Fibroblast of gingiva (primary cell): ENCODE data around the gene CEP170B.
"Not testable (repeated sequence)": the region's sequence is repeated elsewhere in the genome, so short reads cannot be mapped to it uniquely, and the experiment has no call there.

Source experiments
- DNase-seq: peaks from one replicate; pipeline ENCODE4 v3.0.0-alpha.2; 2011; ENCODE audit warnings: low read depth

Gene CEP170B

DNA sequence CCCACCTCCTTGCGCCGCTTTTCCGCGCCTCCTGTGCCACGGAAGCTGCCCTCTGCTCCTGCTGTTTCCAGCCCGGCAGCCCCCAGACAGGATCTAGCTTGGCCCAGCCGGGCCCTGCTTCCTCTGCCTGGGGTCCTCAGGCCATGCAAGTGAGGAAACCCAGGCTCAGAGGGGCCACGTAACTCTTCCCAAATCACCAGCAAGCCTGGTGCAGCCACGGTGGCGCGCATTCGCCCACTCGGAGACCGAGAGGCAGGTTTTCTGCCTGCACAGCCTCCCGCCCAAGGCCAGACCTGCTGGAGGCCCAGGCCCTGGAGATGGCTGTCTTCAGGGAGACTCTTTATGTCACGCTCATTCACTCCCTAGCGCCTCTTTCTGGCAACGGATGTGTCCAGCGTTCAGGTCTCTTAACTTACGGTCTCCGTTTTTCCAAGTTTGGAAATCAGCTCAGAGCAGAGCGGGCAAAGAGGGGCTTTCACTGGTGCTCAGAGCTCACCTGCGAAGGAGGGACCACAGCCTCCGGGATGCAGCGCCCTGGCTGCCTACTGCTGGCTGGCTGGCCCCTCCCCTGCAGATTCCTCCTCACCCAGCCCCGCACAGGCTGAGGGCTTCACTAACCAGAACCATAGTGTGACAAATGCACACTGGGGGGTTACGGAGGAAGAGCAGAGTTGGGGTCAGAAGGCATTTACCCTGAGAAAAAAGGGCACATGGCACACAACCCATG is 20.6 kb upstream of the CEP170B start:
- DNase-seq: no peak

DNA sequence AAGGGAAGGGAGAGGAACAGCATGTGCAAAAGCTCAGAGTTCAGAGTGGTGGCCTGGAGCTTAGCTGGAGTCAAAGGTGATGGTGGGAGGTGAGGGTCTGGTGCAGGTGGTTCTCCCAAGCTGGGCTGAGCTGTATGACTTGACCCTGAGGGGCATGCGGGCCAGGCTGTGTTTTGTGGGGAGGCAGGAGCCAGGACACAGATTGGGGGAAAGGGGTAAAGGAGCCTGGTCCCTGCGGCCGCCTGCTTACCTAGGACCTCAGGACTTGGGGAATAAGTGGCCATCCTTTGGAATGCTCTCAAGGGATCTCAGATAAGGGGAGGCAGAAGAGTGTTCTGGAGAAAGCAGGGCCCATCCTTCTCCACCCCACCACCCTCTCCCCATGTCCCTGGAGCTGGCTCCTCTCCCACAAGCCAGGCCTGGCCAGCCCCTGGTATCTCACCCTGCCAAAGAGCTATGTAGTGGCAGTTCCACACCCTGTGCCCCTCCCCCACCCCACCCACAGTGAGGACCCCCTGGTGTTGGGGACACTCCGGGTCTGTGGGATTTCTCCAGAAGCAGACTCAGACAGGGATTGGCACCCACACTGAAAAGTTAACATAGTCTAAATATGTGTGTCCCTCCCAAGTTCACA is 19.9 kb upstream of the CEP170B start:
- DNase-seq: no peak

DNA sequence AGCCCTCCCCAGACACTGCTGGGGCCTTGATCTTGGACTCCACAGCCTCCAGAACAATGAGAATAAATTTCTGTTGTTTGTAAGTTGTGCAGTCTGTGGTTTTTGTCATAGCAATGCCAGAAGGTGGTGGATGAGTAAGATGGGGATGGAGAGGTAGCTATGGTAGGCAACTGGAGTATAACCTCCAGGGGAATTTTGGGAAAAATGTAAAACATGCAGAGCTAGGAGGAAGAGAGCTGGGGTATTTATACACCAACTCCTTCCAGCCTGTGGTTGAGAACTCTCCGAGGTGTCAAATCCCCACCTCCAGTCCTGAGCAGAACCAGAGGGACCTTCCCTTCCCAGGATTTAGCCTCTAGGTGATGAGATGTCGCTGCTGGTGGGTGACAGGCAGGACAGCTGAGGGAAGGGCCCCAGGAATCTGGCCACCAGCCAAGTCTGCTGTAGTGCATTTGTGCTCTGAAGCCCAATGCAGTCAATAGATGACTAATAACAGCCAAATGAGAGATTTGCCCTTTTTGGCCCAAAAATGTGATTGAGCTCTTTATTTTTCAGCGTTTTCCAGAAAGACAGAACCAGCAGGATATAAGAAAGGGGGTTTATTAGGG is 19.1 kb upstream of the CEP170B start:
- no peak for DNase-seq

DNA sequence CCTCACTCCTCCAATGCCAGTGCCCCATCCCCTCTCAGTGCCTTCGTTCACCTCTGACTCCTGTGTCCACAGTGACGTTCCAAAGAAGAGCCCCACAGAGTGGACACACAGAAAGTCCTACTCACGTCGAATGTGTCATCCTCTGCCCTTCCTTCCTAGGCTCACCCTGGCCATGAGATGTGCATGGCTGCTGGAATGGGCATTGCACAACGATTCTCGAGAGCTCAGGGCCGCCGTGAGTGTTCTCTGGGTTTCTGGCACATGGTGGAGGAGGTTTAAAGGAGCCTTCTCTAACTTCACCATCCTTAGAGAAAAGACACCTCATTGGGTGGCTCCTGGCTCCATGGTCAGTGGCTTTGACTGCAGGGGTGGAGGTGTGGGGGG is 12.8 kb upstream of the CEP170B start:
- peak; percentile 43 for DNase-seq

DNA sequence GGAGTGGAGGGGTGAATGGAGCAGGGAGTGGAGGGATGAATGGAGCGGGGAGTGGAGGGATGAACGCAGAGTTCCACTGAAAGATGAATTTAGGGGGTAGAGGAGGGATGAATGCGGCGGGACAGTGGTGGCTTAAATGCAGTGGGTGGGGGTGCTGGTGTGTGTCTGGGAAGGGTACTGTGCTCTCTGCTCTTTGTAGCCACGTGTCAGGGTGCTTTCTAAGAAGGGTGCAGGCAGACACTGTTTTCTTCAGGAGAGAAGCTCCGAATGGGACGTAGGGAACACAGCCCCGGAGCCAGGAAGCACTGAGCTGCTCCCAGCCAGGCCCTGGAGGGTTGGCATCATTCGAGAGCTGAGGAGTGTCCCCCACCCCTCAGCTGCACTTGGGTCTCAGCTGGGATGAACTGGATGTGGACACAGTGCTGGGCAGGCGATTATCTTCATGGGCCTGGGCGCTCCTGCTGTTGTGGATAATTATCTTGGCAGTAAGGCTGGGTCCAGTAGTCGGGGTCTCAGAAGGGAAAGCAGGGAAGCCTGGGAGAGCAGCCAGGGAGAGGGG is 9.5 kb upstream of the CEP170B start:
- DNase-seq: no peak

DNA sequence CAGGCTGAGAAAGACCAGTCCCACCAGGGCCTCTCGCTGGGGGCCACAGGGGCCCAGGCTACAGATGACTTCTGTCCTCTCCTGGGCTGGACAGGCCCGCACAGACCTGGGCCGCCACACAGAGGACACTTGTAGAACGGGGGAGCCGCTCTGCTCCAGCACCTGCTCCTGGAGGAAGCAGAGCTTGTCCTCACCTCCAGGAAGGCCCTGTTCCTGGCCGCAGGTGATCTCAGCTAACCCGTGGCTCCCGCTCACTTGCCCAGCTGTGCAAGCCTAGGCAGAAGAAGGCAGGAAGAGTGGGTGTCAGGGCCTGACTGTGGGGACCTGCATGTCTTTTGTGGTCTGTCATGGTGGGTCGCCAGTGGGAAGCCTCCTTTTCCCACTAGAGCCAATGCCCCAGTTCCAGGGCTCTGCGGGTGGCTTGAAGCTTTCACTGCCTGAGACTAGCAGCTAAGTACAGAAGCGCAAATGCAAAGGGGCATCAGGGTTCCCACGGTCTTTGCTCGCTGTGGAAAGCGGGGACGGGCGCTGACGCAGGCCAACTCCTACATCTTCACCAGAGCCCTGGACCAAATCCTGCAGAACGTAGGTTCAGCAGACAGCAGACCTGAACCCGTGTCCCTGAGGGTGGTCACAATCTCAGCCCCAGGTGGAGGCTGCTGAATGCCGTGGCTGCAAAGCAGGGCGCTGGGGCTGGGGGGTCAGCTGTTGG is 8.8 kb upstream of the CEP170B start:
- DNase-seq: no peak

DNA sequence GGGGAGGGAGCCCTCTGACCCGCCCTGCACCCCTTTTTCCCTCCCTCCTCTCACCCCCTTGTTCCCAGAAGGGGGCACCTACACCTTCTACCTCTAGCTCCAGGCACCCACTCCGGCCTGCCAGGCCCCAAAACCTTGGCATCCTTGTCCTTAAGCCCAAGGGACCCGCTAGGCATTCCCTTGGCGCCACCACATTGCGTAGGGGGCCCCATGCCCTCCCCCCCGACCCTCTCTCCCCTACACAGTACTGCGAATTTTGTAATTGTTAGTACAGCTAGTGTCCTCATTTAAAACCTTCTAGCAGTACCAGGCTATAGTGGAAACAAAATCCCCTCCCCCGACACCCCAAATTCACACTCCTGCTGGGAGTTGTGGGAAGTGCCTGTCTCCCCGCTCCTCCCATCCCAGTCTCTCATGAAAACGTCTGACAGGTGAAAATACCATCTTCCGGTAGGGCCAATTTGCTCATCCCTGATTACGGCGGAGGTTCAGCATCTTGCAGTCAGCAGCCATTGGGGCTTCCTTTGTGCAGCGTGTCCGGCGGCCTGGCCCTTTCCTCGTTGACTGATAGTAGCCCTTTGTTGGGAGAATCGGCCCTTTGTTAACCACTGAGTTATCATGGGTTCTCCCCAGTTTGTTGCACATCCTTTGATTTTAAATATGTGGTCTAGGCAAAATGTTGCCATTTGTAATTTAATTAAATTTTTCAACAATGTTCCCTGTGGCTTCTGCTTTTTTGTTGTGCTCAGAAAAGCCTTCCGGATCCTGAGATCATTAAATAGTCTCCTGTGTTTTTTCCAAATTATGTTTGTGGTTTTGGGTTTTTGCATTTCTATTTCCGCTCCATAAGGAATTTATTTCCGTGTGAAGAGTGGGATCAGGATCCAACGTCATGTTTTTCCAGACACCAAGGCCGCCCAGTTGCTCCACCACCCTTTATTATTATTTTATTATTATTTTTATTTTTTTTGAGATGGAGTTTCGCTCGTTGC is 7.9 kb upstream of the CEP170B start:
- DNase-seq: no peak

DNA sequence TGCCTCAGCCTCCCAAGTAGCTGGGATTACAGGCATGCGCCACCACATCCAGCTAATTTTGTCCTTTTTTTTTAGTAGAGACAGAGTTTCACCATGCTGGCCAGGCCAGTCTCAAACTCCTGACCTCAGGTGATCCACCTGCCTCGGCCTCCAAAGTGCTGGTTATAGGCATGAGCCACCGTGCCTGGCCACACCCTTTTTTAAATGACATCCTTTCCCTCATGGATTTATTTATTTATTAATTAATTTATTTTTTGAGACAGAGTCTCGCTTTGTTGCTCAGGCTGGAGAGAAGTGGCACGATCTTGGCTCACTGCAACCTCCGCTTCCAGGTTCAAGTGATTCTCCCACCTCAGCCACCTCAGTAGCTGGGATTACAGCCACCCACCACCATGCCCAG is 7.1 kb upstream of the CEP170B start:
- not testable (repeated sequence) for DNase-seq

DNA sequence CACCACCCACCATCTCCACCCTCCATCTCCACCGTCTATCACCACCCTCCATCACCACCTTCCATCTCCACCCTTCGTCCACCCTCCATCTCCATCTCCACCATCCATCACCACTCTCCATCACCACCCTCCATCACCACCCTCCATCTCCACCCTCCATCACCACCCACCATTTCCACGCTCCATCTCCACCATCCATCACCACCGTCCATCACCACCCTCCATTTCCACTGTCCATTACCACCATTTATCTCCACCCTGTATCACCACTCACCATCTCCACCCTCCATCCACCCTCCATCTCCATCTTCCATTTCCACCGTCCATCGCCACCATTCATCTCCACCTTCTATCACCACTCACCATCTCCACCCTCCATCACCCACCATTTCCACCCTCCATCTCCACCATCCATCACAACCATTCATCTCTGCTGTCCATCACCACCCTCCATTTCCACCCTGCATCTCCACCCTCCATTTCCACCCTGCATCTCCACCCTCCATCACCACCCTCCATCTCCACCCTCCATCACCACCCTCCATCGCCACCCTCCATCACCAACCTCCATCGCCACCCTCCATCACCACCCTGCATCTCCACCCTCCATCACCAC is 6.1 kb upstream of the CEP170B start:
- DNase-seq: no peak

DNA sequence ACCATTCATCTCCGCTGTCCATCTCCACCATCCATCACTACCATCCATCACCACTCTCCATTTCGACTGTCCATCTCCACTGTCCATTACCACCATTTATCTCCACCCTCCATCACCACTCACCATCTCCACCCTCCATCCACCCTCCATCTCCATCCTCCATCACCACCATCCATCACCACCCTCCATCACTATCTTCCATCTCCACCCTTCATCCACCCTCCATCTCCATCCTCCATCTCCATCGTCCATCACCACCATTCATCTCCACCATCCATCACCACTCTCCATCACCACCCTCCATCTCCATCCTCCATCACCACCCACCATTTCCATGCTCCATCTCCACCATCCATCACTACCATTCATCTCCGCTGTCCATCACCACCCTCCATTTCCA is 5.2 kb upstream of the CEP170B start:
- DNase-seq: no peak

DNA sequence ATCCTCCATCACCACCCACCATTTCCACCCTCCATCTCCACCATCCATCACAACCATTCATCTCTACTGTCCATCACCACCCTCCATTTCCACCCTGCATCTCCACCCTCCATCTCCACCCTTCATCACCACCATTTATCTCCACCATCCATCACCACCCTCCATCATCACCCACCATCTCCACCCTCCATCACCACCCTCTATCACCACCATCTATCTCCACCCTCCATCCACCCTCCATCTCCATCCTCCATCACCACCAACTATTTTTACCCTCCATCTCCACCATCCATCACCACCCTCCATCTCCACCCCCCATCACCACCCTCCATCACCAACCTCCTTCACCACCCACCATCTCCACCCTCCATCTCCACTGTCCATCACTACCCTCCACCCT is 4.7 kb upstream of the CEP170B start:
- DNase-seq: no peak

DNA sequence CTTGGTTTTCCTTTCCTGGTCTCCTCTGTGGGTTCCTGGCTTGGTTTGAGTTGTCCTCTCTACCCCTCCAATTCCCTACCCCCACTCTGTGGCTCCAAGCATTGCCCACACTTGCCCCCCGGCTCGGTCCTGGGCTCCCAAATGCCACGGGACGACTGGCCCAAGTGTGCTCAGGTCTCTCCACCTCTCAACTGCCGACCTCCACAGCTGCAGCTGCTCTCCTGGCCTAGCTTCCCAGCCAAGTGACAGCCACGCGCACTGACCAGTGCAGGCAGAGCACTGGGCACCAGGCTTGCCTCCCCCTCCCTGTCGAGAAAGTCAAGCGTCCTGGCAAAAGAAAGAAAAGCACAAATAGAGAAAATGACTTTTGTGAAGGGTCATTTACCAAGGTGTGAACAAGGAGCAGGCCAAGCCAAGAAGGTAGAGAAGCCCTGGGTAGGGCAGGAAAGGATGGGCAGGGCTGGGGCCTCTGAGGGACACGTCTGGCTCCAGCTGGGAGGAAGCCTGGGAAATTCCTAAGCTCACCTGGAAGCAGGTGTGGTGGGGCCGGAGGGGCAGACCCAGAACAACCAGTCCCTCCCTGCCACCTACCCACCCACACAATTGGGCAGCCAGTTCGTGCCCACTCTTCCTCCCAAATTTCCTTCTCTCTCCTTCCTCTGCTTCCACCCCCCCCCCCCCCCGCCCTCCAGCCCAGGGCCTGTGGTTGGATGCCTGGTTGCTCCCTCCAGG is 1.8 kb upstream of the CEP170B start:
- DNase-seq: no peak

DNA sequence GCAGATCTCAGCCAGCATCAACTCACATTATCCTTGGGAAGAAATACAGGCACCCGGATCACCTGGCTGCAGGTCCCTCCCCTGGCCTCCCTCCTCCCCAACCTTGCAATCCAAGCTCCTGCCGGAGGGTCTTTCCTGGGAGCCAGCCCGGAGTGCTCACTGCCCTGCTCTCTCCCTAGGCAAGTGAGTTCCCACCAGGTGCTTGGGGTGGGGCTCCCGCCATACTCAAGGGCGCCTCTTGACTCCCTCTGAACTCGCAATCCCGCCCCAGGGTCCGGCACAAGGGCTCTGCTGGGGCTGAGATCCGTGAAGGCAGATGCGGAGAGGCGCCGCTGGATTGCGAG is 1.2 kb upstream of the CEP170B start:
- DNase-seq: no peak

DNA sequence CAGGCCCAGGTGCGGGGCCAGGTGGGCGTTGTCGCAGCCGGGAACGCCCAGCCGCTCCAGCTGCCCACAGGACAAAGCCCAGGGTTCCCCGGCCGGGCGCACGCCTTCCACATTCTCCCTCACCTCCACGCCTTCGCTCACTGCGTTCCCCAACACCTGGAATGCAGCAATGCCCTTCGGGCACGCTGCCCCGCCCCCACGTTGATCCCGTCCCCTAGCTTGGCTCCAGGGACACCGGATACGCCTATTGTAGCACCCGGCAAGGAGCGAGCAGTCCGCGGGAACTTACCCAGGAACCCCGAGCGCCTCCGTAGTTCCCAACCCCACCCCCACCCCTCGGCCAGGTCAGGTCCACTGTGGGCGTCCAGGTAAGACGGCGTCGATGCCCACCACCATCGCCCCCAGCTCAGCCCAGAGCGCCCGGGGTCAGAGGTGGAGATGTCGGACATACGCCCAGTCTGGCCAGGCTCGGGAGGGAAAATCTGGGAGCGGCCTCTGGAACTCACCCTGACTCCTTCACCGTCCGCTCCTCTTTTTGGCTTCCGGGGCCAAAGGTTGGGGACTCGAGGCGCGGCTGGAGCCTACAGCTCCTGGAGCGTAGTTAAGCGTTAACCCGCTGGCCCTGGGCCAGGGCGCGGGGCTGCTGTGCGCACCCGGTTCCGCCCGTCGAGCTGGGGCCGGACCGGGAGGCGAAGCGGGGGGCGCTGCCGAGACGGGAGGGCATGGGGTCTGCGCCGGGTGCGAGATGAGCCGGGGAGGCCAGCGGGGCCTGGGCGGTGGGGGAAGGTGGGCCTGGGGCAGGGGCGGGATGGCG is 594 bp upstream of the CEP170B start:
- DNase-seq: no peak

DNA sequence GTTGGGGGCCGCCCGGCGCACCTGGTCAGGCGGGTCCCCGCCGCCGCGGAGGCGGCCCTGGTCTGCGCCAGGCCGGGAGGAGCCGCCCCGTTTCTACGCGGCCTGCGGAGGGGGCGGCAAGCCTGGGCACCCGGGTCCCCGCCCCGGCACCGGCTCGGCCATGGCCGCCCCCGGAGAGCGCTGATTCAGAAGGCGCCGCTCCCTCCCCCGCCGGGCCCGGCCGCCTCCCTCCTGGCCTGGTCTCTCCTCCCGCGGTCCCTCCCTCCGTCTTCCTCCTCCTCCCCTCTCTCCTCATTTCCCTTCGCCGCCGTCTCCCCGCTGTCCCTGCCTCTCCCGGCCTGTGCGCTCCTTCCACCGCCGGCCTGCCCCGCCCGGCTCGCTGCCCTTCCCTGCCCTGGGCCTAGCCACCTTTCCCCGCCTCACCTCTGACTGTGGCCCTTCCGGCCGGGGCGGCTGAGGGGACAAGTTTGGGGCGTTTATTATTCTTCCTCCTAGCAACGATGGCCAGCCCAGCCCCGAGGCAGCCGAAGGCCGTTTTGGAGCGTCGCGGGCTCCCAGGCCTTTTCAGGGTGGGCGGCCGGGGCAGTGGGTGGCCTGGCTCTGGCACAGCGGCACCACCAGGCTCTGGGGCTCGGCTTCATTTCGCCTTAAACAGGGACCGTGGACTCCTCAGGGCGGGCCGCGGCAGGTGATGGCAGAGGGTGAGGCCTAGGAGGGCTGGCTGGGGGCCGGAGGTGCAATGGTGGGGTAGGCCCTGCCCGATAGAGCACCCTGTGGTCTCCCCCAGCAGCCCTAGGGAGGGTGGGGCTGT is 768 bp downstream of the CEP170B start:
- DNase-seq: peak; percentile 77

DNA sequence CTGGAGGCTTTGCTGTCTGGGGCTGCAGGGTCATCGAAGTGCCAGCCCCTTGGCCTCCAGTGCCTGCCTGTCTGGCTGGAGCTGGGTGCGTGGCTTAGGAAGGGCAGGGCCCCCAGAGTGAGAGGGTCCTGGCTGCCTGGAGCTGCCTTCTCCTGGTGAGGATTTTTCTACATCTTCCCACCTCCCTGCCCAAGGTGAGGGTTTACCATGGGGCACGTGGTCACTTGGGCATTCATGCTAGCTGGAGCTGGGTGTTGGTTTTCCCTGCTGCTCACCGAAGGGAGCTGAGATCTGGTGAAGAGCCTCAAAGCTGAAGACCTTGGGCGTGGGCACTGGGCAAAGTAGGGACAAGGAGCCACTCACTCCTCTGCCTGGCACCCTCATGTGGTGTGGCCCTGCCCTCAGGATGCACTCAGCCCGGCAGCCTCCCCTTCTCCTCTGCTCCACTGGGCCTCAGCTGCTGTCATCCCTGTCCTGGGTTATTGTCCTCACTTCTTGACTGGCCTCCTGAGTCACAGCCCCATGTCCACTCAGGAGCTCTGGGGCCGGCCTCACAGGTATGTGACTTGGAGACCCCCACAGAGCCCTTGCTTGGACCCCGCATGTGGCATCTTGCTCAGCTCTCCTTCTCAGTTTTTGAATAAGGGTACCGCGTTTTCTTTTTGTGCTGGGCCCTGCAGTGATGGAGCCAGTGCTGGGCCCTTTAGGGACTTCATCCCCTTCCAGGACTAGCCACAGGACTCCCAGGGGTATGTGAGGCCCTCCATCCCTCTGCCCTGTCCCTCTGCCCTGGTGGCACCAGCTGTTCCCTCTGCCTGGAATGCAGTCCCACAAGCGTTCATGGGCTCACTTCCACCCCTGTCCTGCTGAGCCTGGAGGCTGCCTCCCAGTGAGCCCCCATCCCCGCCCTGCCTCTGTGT is 1.6 kb downstream of the CEP170B start:
- no peak for DNase-seq

DNA sequence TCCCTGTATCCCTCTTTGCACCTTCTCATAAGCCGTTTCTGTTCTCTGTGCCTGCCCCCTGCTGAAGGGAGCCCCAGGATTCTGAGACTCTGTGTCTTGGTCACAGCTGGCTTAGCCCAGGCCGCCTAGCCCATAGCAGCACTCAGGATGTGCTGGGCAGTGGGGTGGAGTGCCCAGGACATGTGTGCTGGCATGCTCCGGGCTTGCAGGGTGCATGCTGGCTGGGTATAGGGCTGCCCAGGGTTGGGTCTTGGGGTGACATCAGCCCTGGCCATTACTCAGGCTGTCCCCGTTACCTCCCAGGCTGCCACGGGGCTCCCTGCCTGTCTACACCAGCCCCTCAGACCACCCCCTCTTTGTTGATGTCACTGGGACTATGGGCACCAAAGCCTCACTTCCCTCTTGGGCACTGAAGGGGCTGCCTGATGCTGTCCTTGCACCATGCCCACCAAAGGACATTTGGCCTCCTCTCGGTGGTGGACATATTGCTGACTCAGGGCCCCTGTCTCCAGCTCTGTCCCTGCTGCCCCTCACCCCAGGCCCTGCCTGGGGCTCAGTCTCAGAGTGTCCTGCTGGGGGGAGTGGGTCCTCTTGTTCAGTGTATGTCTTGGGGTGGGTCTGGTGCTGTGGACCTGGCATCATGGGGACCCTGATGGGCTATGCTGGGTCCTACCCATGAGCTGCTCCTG is 2.4 kb downstream of the CEP170B start:
- DNase-seq: no peak
